Measurements from ENCODE around the gene AKR7A3.
"Not testable (repeated sequence)": the region's sequence is repeated elsewhere in the genome, so short reads cannot be mapped to it uniquely, and the experiment has no call there.

AKR7A3 gene

GRCh38 chr1:19287436-19288185 lies 959 bp downstream of the AKR7A3 start:
- DNase-seq = no peak

GRCh38 chr1:19285807-19286206 lies 2.8 kb downstream of the AKR7A3 start:
- not testable (repeated sequence) for DNase-seq

GRCh38 chr1:19285366-19285765 lies 3.2 kb downstream of the AKR7A3 start:
- DNase-seq = not testable (repeated sequence)

- DNase-seq = no peak
These were observed 3.7 kb downstream of the AKR7A3 start for GRCh38 chr1:19284881-19285280.

- no peak for DNase-seq
These were observed 4.7 kb downstream of the AKR7A3 start for GRCh38 chr1:19283891-19284290.

GRCh38 chr1:19274636-19275035 lies 13.9 kb downstream of the AKR7A3 start:
- DNase-seq = no peak

GRCh38 chr1:19273844-19274531 lies 14.6 kb downstream of the AKR7A3 start:
- not testable (repeated sequence) for DNase-seq

DNA sequence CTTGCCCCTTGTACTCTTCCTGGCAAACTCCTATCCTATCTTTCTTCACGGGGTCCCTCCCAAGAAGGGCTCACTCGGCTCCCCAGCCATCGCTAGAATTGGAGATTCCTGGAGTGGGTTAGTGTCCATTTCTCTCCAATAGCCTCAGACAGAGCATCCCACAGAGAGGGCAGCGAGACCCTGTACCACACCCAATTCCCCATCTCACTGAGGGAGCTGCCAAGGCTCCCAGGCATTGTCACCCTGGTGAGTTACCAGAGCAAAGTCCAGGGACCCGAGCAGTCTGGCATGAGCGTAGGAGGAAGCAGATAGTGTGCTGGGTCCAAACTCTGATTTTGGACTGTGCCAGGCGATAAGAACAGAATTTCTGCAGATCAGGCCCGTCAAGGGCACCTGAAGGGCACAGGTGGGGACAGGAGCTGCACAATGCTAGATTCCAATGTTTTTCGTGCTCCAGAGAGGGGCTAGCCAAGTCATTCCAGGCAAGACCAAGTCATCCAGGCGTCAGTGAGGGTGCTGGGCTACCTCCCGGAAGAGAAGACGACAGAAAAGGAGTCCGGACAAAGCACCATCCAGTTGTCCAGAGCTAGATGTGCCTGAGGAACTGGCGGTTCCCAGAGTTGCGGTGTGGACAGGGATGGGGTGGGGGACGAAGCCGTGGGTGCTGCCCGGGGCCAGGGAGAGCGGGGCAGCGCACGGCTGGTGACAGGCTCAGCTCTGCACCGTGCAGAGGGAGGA lies 15.3 kb downstream of the AKR7A3 start:
- no peak for DNase-seq

DNA sequence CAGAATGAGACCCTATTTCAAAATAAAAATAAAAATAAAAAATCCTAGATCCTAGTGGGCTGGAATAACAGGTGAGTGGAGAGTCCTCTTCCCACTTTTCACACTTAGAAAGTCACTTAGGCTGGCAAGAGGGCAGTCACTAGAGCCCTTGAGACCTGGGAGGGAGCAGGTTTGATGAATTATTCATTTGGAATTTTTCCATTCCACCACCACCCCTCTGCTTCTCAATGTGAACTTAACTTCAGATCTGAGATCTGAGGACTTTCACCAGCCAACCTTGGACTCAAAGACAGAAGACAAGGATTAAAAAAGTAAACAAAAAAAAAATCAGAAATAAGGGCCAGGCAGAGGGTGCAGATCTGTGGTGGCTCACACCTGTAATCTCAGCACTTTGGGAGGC lies 16.5 kb downstream of the AKR7A3 start:
- DNase-seq = no peak

GRCh38 chr1:19270343-19270730 lies 18.2 kb downstream of the AKR7A3 start:
- DNase-seq = not testable (repeated sequence)

GRCh38 chr1:19269427-19270342 lies 18.9 kb downstream of the AKR7A3 start:
- DNase-seq = not testable (repeated sequence)

DNA sequence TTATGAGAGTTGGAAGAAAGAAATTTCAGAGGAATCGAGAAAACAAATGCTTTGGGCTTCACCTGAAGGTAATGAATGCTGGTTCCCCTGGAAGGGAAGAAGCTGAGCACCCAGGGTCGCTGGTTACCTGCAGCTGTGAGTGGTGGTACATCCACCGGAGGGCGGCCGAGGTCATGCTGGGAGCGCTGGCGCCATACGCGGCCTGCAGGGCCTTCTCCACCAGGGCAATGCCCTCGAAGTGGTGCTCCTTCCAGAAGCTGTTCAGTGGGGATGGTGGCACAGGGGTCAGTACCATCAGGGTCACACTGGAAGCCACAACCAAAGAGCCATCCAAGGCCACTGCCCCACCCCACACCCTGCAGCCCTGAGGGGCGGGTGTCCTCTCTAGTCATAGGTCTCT lies 20.1 kb downstream of the AKR7A3 start:
- no peak for DNase-seq

GRCh38 chr1:19262744-19263143 lies 25.8 kb downstream of the AKR7A3 start:
- no peak for DNase-seq

GRCh38 chr1:19262047-19262446 lies 26.5 kb downstream of the AKR7A3 start:
- DNase-seq = no peak

- no peak for DNase-seq
These were observed 28.1 kb downstream of the AKR7A3 start for GRCh38 chr1:19260211-19261138.

DNA sequence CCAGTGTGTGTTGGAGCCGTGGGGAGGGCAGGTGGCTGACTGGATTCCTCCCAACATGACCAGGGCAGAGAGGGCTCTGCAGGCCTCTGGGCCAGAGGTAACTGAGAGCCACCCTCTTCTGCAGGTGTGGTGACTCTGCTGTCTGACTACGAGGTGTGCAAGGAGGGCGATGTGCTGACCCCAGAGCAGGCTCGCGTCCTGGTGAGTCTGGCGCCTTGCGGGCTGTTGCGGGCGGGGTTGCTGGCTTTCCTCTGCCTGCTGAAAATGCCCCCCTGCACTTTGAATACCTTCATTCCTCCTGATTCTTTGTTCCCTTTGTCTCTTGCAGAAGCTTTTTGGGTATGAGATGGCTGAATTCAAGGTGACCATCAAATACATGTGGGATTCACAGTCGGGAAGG lies 30.2 kb downstream of the AKR7A3 start:
- DNase-seq = no peak

- DNase-seq = no peak
These were observed 31.2 kb downstream of the AKR7A3 start for GRCh38 chr1:19257178-19257914.

- not testable (repeated sequence) for DNase-seq
These were observed 32.3 kb downstream of the AKR7A3 start for GRCh38 chr1:19256301-19256700.

DNA sequence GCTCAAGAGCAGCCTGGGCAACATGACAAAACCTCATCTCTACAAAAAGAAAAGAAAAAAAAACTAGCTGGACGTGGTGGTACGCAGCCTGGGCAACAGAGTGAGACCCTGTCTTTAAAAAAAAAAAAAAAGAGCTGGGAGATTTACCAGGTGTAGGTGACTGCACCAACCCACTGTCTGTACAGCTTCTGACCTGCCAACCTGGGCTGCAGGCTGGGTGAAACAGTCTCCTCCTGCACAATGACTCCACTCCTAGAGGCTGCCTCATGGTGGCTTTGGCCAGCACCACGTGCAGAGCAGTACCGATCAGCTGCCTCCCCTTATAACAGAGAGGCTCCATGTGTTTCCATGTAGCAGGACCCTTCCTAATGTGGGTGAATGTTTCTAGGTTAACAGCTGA lies 33.3 kb downstream of the AKR7A3 start:
- DNase-seq = no peak

GRCh38 chr1:19254416-19254815 lies 34.2 kb downstream of the AKR7A3 start:
- no peak for DNase-seq
